NK-92 (cell line): Measurements from ENCODE around the gene SBK3.

Experiments used
- DNase-seq: peaks from one replicate; lab custom pipeline; 2025; ENCODE audit not compliant: unreplicated experiment; lab: John Stamatoyannopoulos, UW

The SBK3 gene

DNA sequence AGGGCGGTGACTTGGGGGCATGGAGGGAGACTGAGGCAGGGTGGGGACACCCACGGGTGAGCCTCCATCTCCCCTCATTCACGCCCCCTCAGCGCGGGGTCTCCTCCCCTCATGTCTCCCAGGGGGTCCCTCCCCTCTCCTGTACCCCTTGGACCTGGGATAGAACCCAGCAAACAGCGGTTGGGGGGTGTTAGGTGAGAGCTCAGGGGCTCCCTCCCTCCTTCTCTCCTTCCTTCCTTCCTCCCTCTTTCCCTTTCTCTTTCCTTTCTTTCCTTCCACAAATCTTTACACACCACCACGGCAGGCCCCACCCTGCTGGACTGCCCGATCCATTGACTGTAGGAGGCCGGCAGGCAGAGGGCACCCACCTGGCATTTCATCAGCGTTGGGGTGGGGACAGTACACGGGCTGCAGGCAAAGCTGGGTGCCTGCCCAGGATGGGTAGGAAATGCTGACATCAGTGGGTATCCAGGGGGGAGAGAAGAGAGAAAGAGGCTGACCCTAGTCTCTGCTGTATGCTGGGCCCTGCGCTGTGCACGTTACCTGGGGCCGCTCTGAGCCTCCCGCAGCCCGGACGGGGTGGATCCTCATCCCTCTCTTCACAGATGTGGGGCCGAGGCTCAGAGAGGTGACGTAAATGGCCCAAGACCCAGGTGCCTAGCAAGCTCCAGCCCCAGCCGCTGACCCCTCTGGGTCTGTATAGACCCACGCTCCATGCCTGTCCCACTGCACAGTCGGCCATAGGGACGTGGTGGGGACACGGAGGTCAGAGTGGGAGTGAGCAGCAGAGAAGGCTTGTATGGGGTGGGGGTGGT lies 53.6 kb downstream of the SBK3 start:
- no peak for DNase-seq
